Rectal smooth muscle tissue (tissue), 1 donor: ENCODE results near the gene ALDH1A1.

Experiments used
- H3K27ac ChIP-seq: one replicate; pipeline ENCODE4 v1.7.0; 2013; ENCODE audit warnings: low read depth, low read length, inconsistent platforms
- H3K27me3 ChIP-seq: one replicate; pipeline ENCODE4 v1.7.0; 2013; ENCODE audit warnings: low read length; ENCODE audit not compliant: control insufficient read depth, insufficient read depth
- H3K36me3 ChIP-seq: one replicate; pipeline ENCODE4 v1.7.0; 2013; ENCODE audit warnings: low read length; ENCODE audit not compliant: control insufficient read depth, insufficient read depth
- H3K4me1 ChIP-seq: one replicate; pipeline ENCODE4 v1.7.0; 2013; ENCODE audit warnings: low read length; ENCODE audit not compliant: control insufficient read depth, insufficient read depth
- H3K4me3 ChIP-seq: one replicate; pipeline ENCODE4 v1.7.0; 2013; ENCODE audit warnings: low read length
- H3K9ac ChIP-seq: one replicate; pipeline ENCODE4 v1.7.0; 2013; ENCODE audit warnings: low read length

Gene ALDH1A1

GRCh38 chr9:72905514-72906480, 47.1 kb downstream of the ALDH1A1 start:
- Histone ChIP-seq H3K4me3 (no peak overlapping the region), H3K4me1 (peaks cover 6% of the 10 kb centered on the region), H3K9ac (no peak overlapping the region), H3K36me3 (peaks cover 3% of the 10 kb centered on the region), H3K27me3 (no peaks in the 10 kb centered on the region), H3K27ac (no peak overlapping the region)

DNA sequence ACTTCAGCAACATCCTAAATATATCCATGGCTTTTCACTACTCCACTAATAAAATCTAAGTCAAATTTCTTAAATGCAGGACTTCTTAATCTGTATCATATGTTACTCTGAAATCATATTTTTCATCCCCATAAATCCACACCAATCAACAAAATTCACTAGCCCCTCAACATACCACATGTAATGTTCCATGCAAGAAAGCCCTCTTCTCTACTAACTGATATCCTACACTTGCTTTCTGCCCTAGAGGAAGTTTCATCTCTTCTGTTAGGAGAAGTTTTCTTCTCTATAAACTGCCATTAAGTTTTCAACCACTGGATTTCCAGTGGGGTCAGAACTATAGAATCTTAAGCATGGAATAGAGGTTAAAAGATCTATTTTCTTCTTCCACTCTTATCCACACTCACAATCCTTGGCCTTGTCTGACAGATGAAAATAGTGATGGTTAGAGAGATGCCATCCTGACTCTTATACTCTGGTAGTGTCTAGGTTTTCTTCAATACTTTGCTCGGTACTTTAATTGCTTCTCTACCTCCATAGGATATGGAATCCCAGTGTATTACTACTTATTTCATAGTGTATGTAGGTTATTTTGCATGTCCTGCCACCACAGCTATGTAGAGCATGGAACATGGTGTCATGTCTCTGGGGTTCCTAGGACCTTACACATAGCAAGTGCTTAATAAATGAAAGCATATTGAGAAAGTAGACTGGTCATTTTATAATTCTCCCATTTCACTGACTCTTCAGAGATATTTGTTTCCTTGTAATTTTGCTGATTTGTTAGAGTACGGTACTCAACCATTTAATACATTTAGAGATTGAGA, 48.4 kb downstream of the ALDH1A1 start:
- Histone ChIP-seq H3K27ac (no peak overlapping the region), H3K4me1 (peaks cover 14% of the 10 kb centered on the region), H3K36me3 (peaks cover 3% of the 10 kb centered on the region), H3K4me3 (no peak overlapping the region), H3K9ac (no peak overlapping the region), H3K27me3 (no peaks in the 10 kb centered on the region)

DNA sequence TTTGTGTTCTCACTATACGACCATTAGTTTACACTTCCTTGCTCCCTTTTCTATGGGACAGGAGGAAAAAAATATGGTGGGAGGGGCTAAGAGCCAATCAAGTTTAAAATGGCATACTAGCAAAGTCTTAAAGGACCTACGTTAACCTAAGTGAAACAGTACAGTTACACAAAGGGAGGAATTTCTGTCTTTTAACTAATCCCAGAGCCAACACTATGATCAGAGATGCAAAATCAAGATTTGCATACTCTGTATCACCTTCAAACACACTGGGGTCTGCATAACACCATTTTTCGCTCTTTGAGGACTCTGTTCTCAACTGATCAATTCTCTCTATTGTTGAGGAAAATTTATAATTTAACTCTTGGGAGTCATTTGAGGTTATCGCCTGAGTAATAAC, 49.8 kb downstream of the ALDH1A1 start:
- peaks cover 19% of the 10 kb centered on the region for H3K4me1 ChIP-seq
- H3K27me3 ChIP-seq: no peaks in the 10 kb centered on the region
- H3K9ac ChIP-seq: no peak overlapping the region
- peaks cover 3% of the 10 kb centered on the region for H3K36me3 ChIP-seq
- H3K27ac ChIP-seq: no peak overlapping the region
- no peak overlapping the region for H3K4me3 ChIP-seq

DNA sequence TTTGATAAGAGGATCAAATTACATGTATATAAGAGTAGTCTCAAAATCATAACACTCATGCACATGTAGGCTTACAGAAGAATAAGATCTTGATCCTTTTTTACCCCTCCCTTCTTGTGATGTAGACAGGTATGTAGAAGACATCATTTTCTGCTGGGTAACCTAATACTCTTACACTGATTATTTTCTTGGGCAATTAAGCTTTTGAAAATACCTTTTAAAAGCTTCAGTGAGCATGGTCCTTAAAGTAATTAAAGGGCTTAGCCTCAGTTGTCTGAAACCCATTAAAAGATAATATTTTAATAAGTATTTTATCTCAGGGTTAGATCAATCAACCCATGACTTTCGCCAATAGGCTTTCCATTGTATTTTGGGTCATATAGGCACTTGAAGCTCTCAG, 50.6 kb downstream of the ALDH1A1 start:
- peaks cover 3% of the 10 kb centered on the region for H3K36me3 ChIP-seq
- no peak overlapping the region for H3K4me3 ChIP-seq
- no peak overlapping the region for H3K9ac ChIP-seq
- H3K27me3 ChIP-seq: no peaks in the 10 kb centered on the region
- H3K4me1 ChIP-seq: peaks cover 19% of the 10 kb centered on the region
- H3K27ac ChIP-seq: no peak overlapping the region

DNA sequence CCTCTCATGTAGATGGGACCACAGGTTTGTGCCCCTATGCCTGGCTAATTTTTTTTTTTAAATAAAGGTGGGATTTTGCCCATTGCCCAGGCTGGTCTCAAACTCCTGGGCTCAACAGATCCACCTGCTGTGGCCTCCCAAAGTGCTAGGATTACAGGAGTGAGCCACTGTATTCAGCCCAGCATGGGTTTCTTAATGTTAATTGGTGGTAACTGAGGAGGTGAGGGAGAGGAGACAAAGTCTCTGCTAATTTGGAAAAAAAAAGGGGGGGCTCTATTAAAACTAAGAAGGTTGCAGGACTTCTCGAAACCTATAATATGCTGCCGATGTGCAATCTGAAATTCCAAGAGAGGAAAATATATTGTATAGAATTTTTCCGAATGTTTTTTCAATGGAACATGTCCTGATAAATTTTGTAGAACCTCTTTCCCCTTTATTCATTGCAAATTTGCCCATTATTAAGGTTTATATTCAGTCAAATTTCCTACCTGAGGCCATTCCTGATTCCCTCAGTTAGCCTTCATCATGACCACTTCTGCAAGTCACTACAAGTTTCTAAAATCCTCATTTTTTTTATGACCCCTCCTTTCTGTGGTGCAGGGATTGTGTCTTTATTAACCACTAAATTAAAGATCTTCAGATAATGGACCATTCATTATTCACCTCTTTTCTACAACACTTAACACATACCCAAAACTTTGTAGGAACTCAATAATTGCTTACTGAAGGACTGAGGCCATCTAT, 52.9 kb downstream of the ALDH1A1 start:
- no peak overlapping the region for H3K4me3 ChIP-seq
- H3K27me3 ChIP-seq: no peaks in the 10 kb centered on the region
- H3K9ac ChIP-seq: no peak overlapping the region
- peaks cover 3% of the 10 kb centered on the region for H3K36me3 ChIP-seq
- peaks cover 19% of the 10 kb centered on the region for H3K4me1 ChIP-seq
- no peak overlapping the region for H3K27ac ChIP-seq

DNA sequence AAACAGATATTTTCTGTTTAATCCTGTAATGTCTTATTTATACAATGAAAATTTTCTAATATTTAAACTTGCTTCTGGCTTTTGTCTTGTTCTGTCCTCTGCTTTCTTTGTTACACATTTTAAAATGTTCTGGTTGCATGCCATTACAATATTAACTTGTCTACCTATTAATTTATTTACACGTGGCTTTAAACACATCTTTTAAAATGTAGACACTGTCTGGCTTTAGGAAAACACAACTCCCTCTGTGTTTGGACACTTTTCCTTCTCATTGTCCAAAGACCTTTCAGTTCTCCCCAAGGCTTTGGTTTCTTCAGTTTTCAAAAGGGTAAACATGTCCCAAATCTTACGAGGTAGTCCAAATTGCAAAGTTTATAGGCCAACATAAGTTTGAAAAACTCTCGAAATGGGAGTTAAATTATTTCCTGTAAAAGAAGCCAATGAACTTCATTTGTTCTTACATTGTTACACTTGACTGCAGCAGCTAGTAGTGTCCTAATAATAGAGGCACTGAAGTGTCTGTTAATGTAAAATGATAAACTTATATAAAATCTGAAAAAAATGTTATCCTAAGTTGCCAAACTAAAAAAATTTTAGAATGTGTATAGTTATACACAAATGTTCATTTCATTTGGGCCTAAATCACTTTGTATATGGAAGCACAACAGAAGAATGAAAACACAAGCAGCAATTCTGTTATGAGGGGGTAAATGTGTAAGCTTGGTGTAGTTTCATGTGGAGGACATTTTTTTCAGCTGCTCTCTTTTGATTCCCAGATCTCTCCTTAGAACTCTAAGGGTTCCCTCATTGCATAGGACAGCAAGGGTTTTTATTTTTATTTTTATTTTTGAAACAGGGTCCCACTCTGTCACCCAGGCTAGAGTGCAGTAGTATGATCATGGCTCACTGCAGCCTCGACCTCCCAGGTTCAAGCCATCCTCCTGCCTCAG, 53.8 kb downstream of the ALDH1A1 start:
- no peaks in the 10 kb centered on the region for H3K36me3 ChIP-seq
- peaks cover 19% of the 10 kb centered on the region for H3K4me1 ChIP-seq
- no peak overlapping the region for H3K9ac ChIP-seq
- no peak overlapping the region for H3K27ac ChIP-seq
- no peaks in the 10 kb centered on the region for H3K27me3 ChIP-seq
- H3K4me3 ChIP-seq: no peak overlapping the region

- H3K27ac ChIP-seq: peak overlapping the region; percentile 73
- no peak overlapping the region for H3K4me3 ChIP-seq
- no peaks in the 10 kb centered on the region for H3K27me3 ChIP-seq
- H3K9ac ChIP-seq: no peak overlapping the region
- H3K4me1 ChIP-seq: peaks cover 19% of the 10 kb centered on the region
- H3K36me3 ChIP-seq: no peaks in the 10 kb centered on the region
Measured at GRCh38 chr9:72898360-72898759, 54.5 kb downstream of the ALDH1A1 start.

DNA sequence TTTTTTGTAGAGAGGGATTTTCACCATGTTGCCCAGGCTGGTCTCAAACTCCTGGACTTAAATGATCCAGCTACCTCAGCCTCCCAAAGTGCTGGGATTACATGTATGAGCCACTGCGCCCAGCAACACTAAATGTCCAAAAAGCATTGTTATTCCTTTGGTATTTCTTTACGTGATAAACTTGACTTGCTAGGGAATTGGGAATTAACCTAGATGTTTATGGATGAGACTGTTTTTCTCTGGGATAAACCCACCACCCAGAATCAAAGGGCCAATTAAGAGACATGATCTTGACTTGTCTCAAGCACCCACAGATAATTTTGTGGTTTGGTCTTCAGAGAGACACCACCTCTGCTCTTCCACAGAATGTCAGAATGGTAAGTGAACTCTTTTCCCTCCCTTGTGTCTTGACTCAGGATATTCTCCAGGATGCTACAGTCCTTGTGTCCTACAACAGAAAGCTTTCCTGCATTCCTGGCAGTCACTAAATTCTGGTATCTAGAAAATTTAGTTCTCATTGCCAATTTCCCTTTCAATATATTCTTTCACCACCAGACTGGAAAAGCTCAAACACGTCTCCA, 55.7 kb downstream of the ALDH1A1 start:
- no peak overlapping the region for H3K4me3 ChIP-seq
- H3K36me3 ChIP-seq: no peaks in the 10 kb centered on the region
- no peak overlapping the region for H3K27ac ChIP-seq
- H3K4me1 ChIP-seq: peaks cover 22% of the 10 kb centered on the region
- no peaks in the 10 kb centered on the region for H3K27me3 ChIP-seq
- H3K9ac ChIP-seq: no peak overlapping the region

DNA sequence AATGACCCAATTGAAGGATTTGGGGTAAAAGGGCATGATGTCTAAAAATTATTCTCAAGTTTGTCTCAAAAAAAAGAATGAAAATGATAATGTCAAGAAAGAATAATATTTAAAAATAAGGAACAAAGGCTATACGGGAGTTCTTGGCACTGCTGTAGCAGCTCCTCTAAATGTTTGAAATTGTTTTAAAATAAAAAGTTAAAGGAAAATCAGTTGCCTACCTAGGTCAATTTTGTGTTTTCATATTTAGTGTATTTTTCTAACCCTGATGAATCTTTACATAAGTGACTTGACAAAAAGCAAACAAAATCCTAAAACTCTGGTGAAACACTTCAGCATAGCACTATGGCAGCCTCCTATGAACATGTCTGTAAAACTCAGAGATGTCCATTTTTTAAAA, 56.4 kb downstream of the ALDH1A1 start:
- H3K27me3 ChIP-seq: no peaks in the 10 kb centered on the region
- no peak overlapping the region for H3K4me3 ChIP-seq
- no peaks in the 10 kb centered on the region for H3K36me3 ChIP-seq
- H3K4me1 ChIP-seq: peaks cover 19% of the 10 kb centered on the region
- H3K9ac ChIP-seq: no peak overlapping the region
- H3K27ac ChIP-seq: no peak overlapping the region

DNA sequence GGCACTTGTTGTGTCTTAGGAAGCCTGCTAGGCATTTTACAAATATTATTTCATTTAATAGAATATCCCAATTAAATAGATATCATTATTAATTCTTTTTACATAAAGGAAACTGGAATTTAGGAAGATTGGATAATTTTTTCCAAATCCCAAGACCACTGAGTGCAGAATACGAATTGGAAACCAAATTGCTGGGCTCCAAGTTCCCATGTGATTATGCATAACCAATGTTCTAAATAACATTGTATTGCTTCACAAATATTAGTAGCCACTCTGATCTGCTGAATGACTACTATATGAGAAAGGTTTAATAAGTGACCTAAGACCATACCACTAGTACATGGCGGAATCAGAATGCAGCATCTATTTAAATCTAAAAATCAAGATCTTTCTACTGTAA, 57.7 kb downstream of the ALDH1A1 start:
- Histone ChIP-seq H3K9ac (no peak overlapping the region), H3K27me3 (no peaks in the 10 kb centered on the region), H3K36me3 (no peaks in the 10 kb centered on the region), H3K4me1 (peaks cover 12% of the 10 kb centered on the region), H3K4me3 (no peak overlapping the region), H3K27ac (no peak overlapping the region)

GRCh38 chr9:72894342-72894741, 58.5 kb downstream of the ALDH1A1 start:
- no peak overlapping the region for H3K9ac ChIP-seq
- no peaks in the 10 kb centered on the region for H3K27me3 ChIP-seq

More at GRCh38 chr9:72894342-72894741, 58.5 kb downstream of the ALDH1A1 start:
- Histone ChIP-seq H3K27ac (no peak overlapping the region), H3K4me3 (no peak overlapping the region), H3K36me3 (no peaks in the 10 kb centered on the region), H3K4me1 (peaks cover 9% of the 10 kb centered on the region)
